ENCODE results near the gene OR52N4. TPM values are rescaled to one million over a fixed set of nuclear protein-coding genes. Genes with fewer than 3 reads are reported as not detected.

The OR52N4 gene
- total RNA-seq, 1 experiment from 2014 or later: not detected

- ChIA-PET POLR2A (ENCODE audit: unreplicated experiment) (no interaction called here), CTCF (no interaction called here)
- Histone ChIP-seq H3K79me2 (ENCODE audit: low read length) (no peaks in the 10 kb centered on the region), H3K9me2 (replicated peaks; ENCODE audit: low read length) (no peaks in the 10 kb centered on the region), H3K36me3 (ENCODE audit: low read depth, low read length) (no peaks in the 10 kb centered on the region), H3K4me2 (ENCODE audit: low read length) (no peak overlapping the region), H4K20me1 (ENCODE audit: low read length) (no peaks in the 10 kb centered on the region), H3K4me3 (ENCODE audit: low read length) (no peak overlapping the region), H3F3A (ENCODE audit: low read length, unreplicated experiment) (no peaks in the 10 kb centered on the region), H2AFZ (ENCODE audit: low read length) (no peak overlapping the region), H3K27me3 (ENCODE audit: low read length) (peaks cover 17% of the 10 kb centered on the region), H3K9me3 (ENCODE audit: low read length) (no peaks in the 10 kb centered on the region), H3K9ac (ENCODE audit: low read length) (no peak overlapping the region), H3K4me1 (ENCODE audit: insufficient read depth, low read length) (no peaks in the 10 kb centered on the region), H3K27ac (ENCODE audit: low read length) (no peak overlapping the region)
- DNase-seq (no peak), ATAC-seq (no peak)
- intact Hi-C loops (cut with micrococcal nuclease): no loop called here
- TF ChIP-seq CTCF (conservative IDR thresholded peaks at IDR 0.05; ENCODE audit: low read depth, low read length): no peak
- no peak for TF ChIP-seq EZH2phosphoT487 (IDR thresholded peaks at IDR 0.05; ENCODE audit: borderline replicate concordance, low read length)
- TF ChIP-seq EZH2 (IDR thresholded peaks at IDR 0.05; ENCODE audit: low read length, unreplicated experiment): no peak
- BruUV-seq (replicated peaks): no TSS peak
Observed at GRCh38 chr11:5738431-5738830, 15.6 kb upstream of the OR52N4 start.

- Histone ChIP-seq H3K4me2 (ENCODE audit: low read length) (no peak overlapping the region), H3K79me2 (ENCODE audit: low read length) (no peaks in the 10 kb centered on the region), H3K9ac (ENCODE audit: low read length) (no peak overlapping the region), H3K4me1 (ENCODE audit: insufficient read depth, low read length) (no peaks in the 10 kb centered on the region), H3K36me3 (ENCODE audit: low read depth, low read length) (no peaks in the 10 kb centered on the region), H3F3A (ENCODE audit: low read length, unreplicated experiment) (no peaks in the 10 kb centered on the region), H3K27ac (ENCODE audit: low read length) (no peak overlapping the region), H3K9me2 (replicated peaks; ENCODE audit: low read length) (no peaks in the 10 kb centered on the region), H3K27me3 (ENCODE audit: low read length) (peaks cover 32% of the 10 kb centered on the region), H4K20me1 (ENCODE audit: low read length) (no peaks in the 10 kb centered on the region), H3K9me3 (ENCODE audit: low read length) (no peaks in the 10 kb centered on the region), H3K4me3 (ENCODE audit: low read length) (no peak overlapping the region), H2AFZ (ENCODE audit: low read length) (no peak overlapping the region)
- CTCF ChIA-PET: no interaction called here
- ATAC-seq (no peak), DNase-seq (no peak)
- TF ChIP-seq EZH2 (IDR thresholded peaks at IDR 0.05; ENCODE audit: low read length, unreplicated experiment): no peak
- no peak for TF ChIP-seq EZH2phosphoT487 (IDR thresholded peaks at IDR 0.05; ENCODE audit: borderline replicate concordance, low read length)
- no peak for TF ChIP-seq CTCF (conservative IDR thresholded peaks at IDR 0.05; ENCODE audit: low read depth, low read length)
- POLR2A ChIA-PET (ENCODE audit: unreplicated experiment): no interaction called here
- intact Hi-C loops (cut with micrococcal nuclease): no loop called here
- BruUV-seq (replicated peaks): no TSS peak
Observed at GRCh38 chr11:5746614-5747013, 7.4 kb upstream of the OR52N4 start.

- no peak overlapping the region for H2AFZ ChIP-seq (ENCODE audit: low read length)
- H3K79me2 ChIP-seq (ENCODE audit: low read length): no peaks in the 10 kb centered on the region
- H3K4me3 ChIP-seq (ENCODE audit: low read length): no peak overlapping the region
- no peak overlapping the region for H3K9ac ChIP-seq (ENCODE audit: low read length)
- no peak for ATAC-seq
- BruUV-seq (replicated peaks): no TSS peak
- no peak for DNase-seq
- intact Hi-C loops (cut with micrococcal nuclease): no loop called here
- TF ChIP-seq EZH2phosphoT487 (IDR thresholded peaks at IDR 0.05; ENCODE audit: borderline replicate concordance, low read length): no peak
- TF ChIP-seq EZH2 (IDR thresholded peaks at IDR 0.05; ENCODE audit: low read length, unreplicated experiment): no peak
- TF ChIP-seq CTCF (conservative IDR thresholded peaks at IDR 0.05; ENCODE audit: low read depth, low read length): no peak
- no peaks in the 10 kb centered on the region for H3K4me1 ChIP-seq (ENCODE audit: insufficient read depth, low read length)
- no peak overlapping the region for H3K4me2 ChIP-seq (ENCODE audit: low read length)
- POLR2A ChIA-PET (ENCODE audit: unreplicated experiment): no interaction called here
- CTCF ChIA-PET: no interaction called here
- no peaks in the 10 kb centered on the region for H3F3A ChIP-seq (ENCODE audit: low read length, unreplicated experiment)
- H3K36me3 ChIP-seq (ENCODE audit: low read depth, low read length): no peaks in the 10 kb centered on the region
- no peaks in the 10 kb centered on the region for H3K9me3 ChIP-seq (ENCODE audit: low read length)
- no peaks in the 10 kb centered on the region for H3K9me2 ChIP-seq (replicated peaks; ENCODE audit: low read length)
- no peaks in the 10 kb centered on the region for H4K20me1 ChIP-seq (ENCODE audit: low read length)
- H3K27me3 ChIP-seq (ENCODE audit: low read length): peaks cover 16% of the 10 kb centered on the region; the same call in 1 of the 2 replicates
- no peak overlapping the region for H3K27ac ChIP-seq (ENCODE audit: low read length)
Observed at GRCh38 chr11:5749836-5750235, 4.2 kb upstream of the OR52N4 start.
